Ovary (tissue), 3 donors: Measurements from ENCODE around the gene TGFBR2.

Experiments
- EP300 ChIP-seq: sonication (generic); formaldehyde crosslinking; IDR thresholded peaks from one replicate; pipeline ENCODE4 v1.6.1; 2017; ENCODE audit warnings: antibody characterized with exemption
- POLR2A ChIP-seq: fragments of 450-650 bp; IDR thresholded peaks from one replicate; pipeline ENCODE4 v1.6.1; 2017; ENCODE audit warnings: antibody characterized with exemption, mild to moderate bottlenecking, moderate library complexity
- TF ChIP-seq, protein P1 (sequence below), 3 donors: fragments of 450-650 bp in 2 of 3; fragments of 200-600 bp in 1 of 3; IDR thresholded peaks; one replicate each; pipeline versions ENCODE4 v1.5.1 to v1.8.0; 2016 to 2022; ENCODE audit warnings: antibody characterized with exemption in 3 of 3, mild to moderate bottlenecking in 1 of 3
- donor health status: DM: no; HTN: no; CAD: no.

DNA sequence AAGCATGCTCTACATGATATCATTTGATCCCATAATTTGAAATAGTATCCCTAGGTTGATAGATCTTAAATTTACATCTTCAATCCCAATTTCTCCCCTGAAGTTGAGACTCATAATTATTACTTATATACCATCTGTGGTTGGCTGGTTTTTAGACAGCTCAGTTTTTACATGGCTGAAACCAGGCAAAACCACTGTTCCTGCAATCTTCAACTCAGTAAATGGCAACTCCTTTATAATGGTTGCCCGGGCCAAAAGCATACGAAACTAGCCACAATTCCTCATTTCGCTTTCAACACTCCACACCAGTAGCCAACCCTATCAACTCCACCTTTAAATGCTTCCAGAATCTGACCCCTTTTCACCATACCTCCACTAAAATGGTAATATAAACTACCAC lies 118.5 kb downstream of the TGFBR2 start:
- TF ChIP-seq, protein P1, sequence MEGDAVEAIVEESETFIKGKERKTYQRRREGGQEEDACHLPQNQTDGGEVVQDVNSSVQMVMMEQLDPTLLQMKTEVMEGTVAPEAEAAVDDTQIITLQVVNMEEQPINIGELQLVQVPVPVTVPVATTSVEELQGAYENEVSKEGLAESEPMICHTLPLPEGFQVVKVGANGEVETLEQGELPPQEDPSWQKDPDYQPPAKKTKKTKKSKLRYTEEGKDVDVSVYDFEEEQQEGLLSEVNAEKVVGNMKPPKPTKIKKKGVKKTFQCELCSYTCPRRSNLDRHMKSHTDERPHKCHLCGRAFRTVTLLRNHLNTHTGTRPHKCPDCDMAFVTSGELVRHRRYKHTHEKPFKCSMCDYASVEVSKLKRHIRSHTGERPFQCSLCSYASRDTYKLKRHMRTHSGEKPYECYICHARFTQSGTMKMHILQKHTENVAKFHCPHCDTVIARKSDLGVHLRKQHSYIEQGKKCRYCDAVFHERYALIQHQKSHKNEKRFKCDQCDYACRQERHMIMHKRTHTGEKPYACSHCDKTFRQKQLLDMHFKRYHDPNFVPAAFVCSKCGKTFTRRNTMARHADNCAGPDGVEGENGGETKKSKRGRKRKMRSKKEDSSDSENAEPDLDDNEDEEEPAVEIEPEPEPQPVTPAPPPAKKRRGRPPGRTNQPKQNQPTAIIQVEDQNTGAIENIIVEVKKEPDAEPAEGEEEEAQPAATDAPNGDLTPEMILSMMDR (IDR thresholded peaks at IDR 0.05): no peak
- TF ChIP-seq POLR2A (no peak), EP300 (no peak)
